Measurements from ENCODE around the gene ARSG.

- no peak for TF ChIP-seq POLR2A (IDR thresholded peaks at IDR 0.05)
- TF ChIP-seq, protein P1, sequence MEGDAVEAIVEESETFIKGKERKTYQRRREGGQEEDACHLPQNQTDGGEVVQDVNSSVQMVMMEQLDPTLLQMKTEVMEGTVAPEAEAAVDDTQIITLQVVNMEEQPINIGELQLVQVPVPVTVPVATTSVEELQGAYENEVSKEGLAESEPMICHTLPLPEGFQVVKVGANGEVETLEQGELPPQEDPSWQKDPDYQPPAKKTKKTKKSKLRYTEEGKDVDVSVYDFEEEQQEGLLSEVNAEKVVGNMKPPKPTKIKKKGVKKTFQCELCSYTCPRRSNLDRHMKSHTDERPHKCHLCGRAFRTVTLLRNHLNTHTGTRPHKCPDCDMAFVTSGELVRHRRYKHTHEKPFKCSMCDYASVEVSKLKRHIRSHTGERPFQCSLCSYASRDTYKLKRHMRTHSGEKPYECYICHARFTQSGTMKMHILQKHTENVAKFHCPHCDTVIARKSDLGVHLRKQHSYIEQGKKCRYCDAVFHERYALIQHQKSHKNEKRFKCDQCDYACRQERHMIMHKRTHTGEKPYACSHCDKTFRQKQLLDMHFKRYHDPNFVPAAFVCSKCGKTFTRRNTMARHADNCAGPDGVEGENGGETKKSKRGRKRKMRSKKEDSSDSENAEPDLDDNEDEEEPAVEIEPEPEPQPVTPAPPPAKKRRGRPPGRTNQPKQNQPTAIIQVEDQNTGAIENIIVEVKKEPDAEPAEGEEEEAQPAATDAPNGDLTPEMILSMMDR (IDR thresholded peaks at IDR 0.05), result no peak
These were observed 36.1 kb upstream of the ARSG start for GRCh38 chr17:68255151-68255550.
